Prostate gland (tissue), 2 donors: ENCODE results near the gene SOX18. TPM values are rescaled to one million over a fixed set of nuclear protein-coding genes. Genes with fewer than 3 reads are reported as not detected.

Experiments
- DNase-seq: peaks from one replicate; pipeline ENCODE4 v3.0.0-alpha.2; 2019; ENCODE audit warnings: low spot score
- H3K27ac ChIP-seq, 2 donors: fragments of 200-600 bp; sonication (generic); 2 replicates each; pipeline ENCODE4 v1.5.1; 2017 to 2019
- H3K27me3 ChIP-seq: fragments of 200-600 bp; sonication (generic); replicated peaks from 2 replicates; pipeline ENCODE4 v1.5.1; 2019; ENCODE audit not compliant: insufficient read depth
- H3K36me3 ChIP-seq, 2 donors: fragments of 200-600 bp; sonication (generic); 1 replicate in 1 of 2; 2 replicates in 1 of 2; pipeline versions ENCODE4 v1.5.1 to v1.8.1; 2017 to 2019
- H3K4me1 ChIP-seq: fragments of 200-600 bp; sonication (generic); replicated peaks from 2 replicates; pipeline ENCODE4 v1.5.1; 2019
- H3K4me3 ChIP-seq, 2 donors: fragments of 200-600 bp; sonication (generic); 2 replicates each; pipeline ENCODE4 v1.5.1; 2017 to 2019
- H3K9me3 ChIP-seq: fragments of 200-600 bp; sonication (generic); 2 replicates; pipeline ENCODE4 v1.5.1; 2017
- CTCF ChIP-seq, 4 experiments: fragments of 200-600 bp in 2 of 4; fragments of 450-650 bp in 2 of 4; sonication (generic) in 2 of 4; IDR thresholded peaks; 1 replicate in 3 of 4; 2 replicates in 1 of 4; pipeline ENCODE4 v1.5.1; 2016 to 2019; ENCODE audit warnings: antibody characterized with exemption in 4 of 4, mild to moderate bottlenecking in 2 of 4, moderate library complexity in 2 of 4
- POLR2A ChIP-seq: fragments of 450-650 bp; IDR thresholded peaks from one replicate; pipeline ENCODE4 v1.6.1; 2016; ENCODE audit warnings: antibody characterized with exemption, mild to moderate bottlenecking
- POLR2AphosphoS5 ChIP-seq: sonication (generic); formaldehyde crosslinking; IDR thresholded peaks from one replicate; pipeline ENCODE4 v1.6.1; 2017; ENCODE audit warnings: antibody characterized with exemption
- WGBS: methylation state at CpG from one replicate; pipeline ENCODE4 v1.1.5; 2018; 5-methylcytosine and 5-hydroxymethylcytosine counted together
- intact Hi-C: fragments of 100-400 bp; cut with DNase I; formaldehyde crosslinking; loops from one replicate; pipeline ENCODE4 v1.14.2; 2022
- total RNA-seq, 2 donors: library from RNA; depleted of rRNA; stranded (reverse); fragments of >200 nt; gene quantifications; one replicate each; pipeline ENCODE4 v1.1.0, GENCODE V29; 2016

The SOX18 gene
- total RNA-seq, 2 donors from 2014 or later = 4.7 to 12.8 TPM

- no peak overlapping the region for H3K27ac ChIP-seq
- peaks cover 9% of the 10 kb centered on the region for H3K4me1 ChIP-seq
- intact Hi-C loops = no loop called here
- 98% methylated on average over 8 of the region's 8 CpGs for WGBS
- no peak overlapping the region for H3K4me3 ChIP-seq
- DNase-seq = no peak
- H3K36me3 ChIP-seq = no peaks in the 10 kb centered on the region
- TF ChIP-seq POLR2AphosphoS5 (no peak), CTCF (IDR thresholded peaks at IDR 0.05) (no peak), POLR2A (no peak)
- H3K9me3 ChIP-seq = no peaks in the 10 kb centered on the region
- no peaks in the 10 kb centered on the region for H3K27me3 ChIP-seq
These were observed 25.5 kb upstream of the SOX18 start for GRCh38 chr20:64074963-64075362.

- Histone ChIP-seq H3K4me1 (peaks cover 8% of the 10 kb centered on the region), H3K36me3 (no peaks in the 10 kb centered on the region), H3K27ac (no peak overlapping the region), H3K27me3 (no peaks in the 10 kb centered on the region), H3K9me3 (no peaks in the 10 kb centered on the region), H3K4me3 (no peak overlapping the region)
- TF ChIP-seq POLR2AphosphoS5 (no peak), CTCF (IDR thresholded peaks at IDR 0.05) (no peak), POLR2A (no peak)
- DNase-seq = no peak
- intact Hi-C loops = no loop called here
- WGBS = 77% methylated on average over 25 of the region's 28 CpGs
These were observed 24.8 kb upstream of the SOX18 start for GRCh38 chr20:64074184-64074789.

GRCh38 chr20:64073476-64074183 is 24.2 kb upstream of the SOX18 start:
- no peak overlapping the region for H3K27ac ChIP-seq
- WGBS = 90% methylated on average over 30 of the region's 37 CpGs

GRCh38 chr20:64072498-64073063 is 23.1 kb upstream of the SOX18 start:
- no peak for DNase-seq
- Histone ChIP-seq H3K27ac (no peak overlapping the region), H3K4me3 (no peak overlapping the region), H3K4me1 (no peaks in the 10 kb centered on the region), H3K27me3 (no peaks in the 10 kb centered on the region), H3K9me3 (no peaks in the 10 kb centered on the region), H3K36me3 (no peaks in the 10 kb centered on the region)
- no peak for TF ChIP-seq POLR2AphosphoS5
- TF ChIP-seq CTCF (IDR thresholded peaks at IDR 0.05) = no peak
- TF ChIP-seq POLR2A = no peak
- WGBS = 85% methylated on average over 14 of the region's 14 CpGs
- intact Hi-C loops = no loop called here

More at GRCh38 chr20:64073476-64074183, 24.2 kb upstream of the SOX18 start:
- intact Hi-C loops = no loop called here
- H3K4me1 ChIP-seq = peaks cover 3% of the 10 kb centered on the region
- no peaks in the 10 kb centered on the region for H3K36me3 ChIP-seq
- DNase-seq = no peak
- no peaks in the 10 kb centered on the region for H3K27me3 ChIP-seq
- no peak for TF ChIP-seq POLR2AphosphoS5
- H3K9me3 ChIP-seq = no peaks in the 10 kb centered on the region
- no peak overlapping the region for H3K4me3 ChIP-seq

- TF ChIP-seq POLR2AphosphoS5 (no peak), POLR2A (no peak), CTCF (IDR thresholded peaks at IDR 0.05) (no peak)
- H3K36me3 ChIP-seq = no peaks in the 10 kb centered on the region
- 83% methylated on average over 27 of the region's 30 CpGs for WGBS
- H3K9me3 ChIP-seq = no peaks in the 10 kb centered on the region
- H3K27me3 ChIP-seq = no peaks in the 10 kb centered on the region
- H3K4me1 ChIP-seq = no peaks in the 10 kb centered on the region
- no peak overlapping the region for H3K27ac ChIP-seq
- DNase-seq = no peak
- no peak overlapping the region for H3K4me3 ChIP-seq
- intact Hi-C loops = no loop called here
These were observed 22.2 kb upstream of the SOX18 start for GRCh38 chr20:64071341-64072332.
